AG08396 (cell line): ENCODE measurements around the gene SETD3.

Experiments used
- DNase-seq: peaks from one replicate; pipeline ENCODE4 v3.0.0; 2012; ENCODE audit warnings: low spot score, mixed read lengths

SETD3 gene

DNA sequence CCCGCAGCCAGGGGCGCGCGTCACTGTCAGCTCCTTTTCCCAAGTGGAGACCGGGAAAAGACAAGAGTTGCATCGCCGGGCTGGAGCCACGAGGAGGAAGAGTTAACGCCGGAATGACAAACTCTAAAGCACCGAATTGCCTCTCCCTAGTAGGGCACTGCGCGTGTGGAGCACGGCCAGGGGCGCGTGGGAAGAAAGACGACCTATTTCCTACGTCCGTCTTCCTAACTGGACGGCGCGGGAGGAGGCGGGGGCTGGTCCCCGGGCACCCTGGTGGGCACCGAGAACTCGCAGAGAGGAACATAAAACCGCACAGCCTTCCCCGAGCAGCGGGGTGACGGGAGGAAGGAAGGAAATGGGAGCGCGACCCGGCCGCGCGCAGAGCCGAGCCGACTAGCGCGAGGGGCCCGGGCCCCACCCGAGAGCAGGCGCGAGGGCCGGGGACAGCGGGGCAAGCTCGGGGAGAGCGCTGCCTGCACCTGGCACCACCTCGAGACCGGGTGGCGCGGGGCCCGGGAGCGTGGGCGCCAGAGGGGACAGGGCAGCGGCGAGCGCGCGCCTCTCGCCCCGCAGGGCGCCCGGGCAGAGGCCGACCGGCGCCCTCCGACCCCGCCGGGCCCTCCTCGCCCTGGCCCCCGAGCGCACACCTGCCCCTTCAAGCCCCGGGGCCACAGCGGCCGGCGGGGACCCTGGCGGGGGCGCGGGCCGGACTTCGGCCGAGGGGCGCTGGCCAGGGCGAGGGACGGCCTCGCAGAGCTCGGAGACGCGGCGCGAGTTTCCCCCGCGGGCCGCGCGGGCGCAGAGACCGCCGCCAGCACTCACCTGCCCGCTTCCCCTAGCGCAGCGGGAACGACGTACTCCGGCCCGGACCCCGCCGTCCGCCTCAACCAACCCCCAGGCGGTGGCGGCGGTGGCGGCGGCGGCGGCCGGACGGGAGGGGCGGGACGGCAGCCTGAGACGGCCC is at the start of gene SETD3:
TSS of gene SETD3 (minus strand) at position 954 of the 964 bp plus-strand sequence. CDS start 15,054 bp downstream, outside the sequence.
- peak; percentile 67 for DNase-seq

DNA sequence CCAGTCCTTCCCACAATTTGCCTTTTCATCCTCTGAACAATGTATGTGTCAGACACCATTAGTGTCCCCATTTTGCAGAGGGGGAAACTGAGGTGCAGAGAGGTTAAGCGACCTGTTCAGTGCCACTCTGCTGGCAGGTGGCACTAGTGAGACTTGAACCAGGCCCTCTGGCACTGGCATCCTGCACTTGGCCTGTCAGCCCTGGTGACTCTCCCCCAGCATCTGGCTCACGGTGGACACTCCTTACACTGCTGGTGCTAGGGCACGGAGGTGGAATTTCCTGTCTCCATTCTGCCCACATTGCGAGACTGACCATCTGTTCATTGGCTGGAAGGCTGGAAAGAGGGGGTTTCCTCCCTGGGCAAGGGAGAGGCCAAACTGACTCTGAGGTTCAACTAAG is 49.2 kb upstream of the SETD3 start:
- no peak for DNase-seq

DNA sequence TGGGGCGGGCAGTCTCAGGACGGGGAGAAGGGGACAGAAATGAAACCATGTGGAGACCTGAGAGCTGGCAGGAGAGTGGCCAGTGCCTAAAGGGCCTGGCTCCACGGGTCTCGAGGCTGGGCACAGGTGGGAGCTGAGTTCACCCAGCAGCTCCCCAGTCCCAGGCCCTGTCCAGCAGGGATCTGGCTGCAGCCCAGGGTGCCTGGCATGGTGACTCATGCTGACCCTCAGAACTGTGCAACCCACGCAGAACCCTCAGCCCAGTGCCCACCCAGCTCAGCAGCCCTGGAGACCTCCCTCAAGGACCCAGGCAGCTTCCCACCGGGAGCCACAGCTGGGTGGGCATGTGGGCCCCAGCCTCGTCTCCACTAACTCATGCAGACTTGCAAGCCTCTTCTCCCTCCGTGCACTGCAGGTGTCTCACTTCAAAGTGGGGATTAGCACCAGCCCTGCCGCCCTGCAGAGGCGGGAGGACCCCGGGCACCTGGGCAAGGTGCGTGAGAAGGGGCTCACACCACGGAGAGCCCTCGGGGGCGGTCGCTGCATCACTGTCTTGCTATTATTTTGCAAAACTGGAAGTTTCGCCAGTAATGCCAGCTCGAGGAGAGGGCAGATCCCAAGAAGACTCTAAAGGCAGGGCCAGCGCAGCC is 46.9 kb upstream of the SETD3 start:
- DNase-seq = no peak

DNA sequence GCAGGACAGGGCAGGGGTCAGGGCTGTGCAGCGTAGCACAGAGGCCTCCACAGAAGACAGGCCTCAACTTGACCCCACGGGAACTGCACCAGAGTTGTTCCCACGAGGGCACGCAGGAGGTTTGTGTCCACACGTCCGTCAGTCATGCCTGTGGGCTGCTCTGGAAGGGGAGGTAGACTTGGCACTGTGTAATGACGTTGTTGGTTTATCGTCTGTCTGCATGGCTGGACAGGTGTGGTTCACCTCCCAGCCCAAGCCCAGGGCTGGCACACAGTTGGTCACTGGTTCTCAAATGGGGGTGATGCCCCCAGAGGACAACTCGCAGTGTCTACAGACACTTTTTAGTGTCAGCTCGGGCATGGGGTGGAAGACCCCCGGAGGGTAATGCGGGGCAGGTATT is 46.4 kb upstream of the SETD3 start:
- DNase-seq = no peak

DNA sequence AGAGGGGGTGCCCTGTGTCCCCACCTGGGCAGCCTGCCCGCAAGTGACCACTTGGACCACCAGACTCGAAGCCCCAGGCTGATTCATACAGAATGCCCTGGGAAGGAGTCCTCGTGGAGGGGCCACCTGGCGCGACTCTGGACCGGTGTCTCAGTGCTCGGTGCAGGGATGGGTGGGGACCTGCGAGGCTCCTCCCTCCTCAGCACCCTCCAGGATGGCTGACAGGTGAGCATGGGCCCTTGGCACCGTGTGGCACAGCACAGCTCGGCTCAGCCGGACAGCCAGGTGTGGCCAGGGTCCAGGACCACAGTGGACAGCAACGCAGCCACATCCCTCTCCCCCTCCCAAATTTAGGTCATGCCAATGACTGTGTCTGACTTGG is 45.0 kb upstream of the SETD3 start:
- no peak for DNase-seq

DNA sequence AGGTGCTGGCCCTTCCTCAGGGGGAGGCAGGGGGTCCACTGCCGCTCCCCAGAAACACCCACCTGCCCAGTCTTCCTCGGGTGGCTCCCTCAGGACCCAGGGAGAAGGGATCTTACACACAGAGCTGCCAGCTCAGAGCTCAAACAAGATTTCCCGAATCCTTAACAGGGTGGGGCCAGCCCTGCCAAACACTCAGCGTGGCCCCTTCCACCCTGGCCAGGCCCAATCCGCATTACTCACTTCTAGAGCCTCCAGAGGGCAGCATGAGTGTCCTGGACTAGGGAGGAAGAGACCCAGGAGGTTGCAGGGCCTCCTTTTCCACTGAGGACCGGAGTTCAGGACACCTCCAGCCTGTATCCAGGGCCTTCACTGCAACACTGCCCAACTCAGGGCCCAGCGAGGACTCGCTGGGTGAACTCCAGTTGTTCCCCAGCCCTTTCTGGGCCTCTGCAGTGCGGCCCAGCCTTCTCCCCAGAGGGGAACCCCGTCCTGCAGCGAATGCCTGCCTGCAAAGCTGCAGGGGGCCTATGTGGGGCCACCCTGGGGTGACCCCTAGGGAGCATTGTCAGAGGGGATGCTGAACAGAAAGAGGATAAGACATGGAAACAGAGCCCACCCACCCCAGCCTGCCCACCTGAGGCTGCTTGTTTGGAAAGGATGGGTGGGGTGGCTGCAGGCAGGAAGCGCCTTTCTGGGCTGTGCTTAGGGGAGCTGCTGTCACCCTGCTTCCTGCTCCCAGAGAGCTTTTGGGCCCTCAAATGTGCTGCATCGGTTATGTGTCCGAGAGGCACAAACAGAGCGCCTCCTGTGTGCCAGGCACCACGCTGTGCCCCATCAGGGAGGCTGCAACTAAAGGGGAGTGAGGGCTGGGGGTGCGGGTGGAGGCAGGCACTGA is 44.4 kb upstream of the SETD3 start:
- peak; percentile 60 for DNase-seq

DNA sequence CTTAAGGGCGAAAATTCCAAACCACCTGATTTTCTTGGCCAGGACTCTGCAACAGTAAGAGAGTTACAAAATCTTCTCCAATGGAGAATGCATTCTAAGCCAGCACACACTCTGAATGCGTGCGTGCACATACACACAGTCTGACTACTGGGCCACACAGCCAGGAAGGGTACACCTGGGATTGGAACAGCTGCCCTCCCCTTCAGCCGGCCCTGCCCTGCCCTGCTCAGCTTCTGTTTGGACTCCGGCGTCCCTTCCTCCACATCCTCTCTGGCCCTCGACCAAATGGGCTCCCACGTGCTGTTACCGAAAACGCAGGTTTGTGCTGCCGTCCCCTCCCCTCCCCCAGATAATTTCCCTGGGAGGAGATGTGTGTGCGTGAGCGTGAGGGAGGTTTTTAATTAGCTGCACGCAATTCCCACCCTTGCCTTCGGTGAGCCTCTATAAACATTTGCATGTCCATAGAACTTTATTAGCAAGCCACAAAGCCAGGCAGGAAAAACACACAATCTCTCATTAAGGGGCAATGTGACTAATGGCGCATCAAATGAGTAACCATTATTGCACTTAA is 43.5 kb upstream of the SETD3 start:
- DNase-seq = no peak

DNA sequence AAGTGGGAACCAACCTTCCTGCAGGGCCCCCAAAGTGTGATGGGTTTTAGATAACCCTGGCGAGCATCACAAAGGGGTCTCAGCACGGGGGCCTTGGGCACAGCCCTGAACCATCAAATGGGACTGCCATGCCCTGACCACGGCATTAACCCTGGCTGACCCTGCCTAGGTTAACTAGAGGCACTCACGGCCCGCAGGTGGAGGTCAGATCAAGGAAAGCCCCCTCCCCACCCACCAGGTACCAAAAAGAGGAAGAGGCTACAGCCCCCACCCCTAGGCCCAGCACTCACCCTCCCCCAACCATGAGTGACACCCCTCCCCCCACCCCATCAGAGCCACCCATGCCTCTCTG is 43.0 kb upstream of the SETD3 start:
- DNase-seq = no peak

DNA sequence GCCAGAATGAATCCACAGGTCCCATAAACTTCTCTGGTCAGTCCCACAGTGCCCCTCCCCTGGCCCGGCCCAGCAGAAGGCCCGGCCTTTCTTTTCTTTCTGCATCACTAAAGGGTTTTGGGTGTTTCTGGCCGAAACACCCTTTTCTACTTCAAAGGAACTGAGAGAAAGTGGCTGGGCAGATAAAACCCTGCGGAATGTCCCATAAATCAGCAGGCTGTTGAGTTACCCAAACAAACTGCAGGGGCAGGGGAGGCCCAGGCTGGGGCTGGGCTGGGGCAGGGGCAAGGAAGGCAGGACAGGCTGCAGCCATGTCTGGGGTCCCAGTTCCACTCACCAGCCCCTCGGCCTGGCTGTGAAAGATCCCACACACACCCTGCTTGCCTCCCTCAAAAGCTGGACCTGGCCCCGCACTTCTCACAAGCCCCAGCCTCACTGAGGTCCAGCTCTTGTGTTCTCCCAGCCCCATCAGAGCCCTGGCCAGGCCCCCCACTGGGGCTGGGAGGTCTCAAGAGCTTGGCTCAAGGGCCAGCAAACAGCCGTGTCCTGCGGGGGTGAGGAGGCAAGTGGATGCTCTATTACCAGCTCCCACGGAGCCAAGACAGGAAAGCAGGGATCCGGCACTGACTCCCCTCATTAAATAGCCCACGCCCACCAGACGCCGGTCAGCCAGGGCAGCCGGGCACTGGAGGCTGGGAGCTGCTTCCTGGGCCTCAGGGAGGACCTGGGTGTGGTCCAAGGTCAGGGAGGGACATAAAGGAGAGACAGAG is 42.5 kb upstream of the SETD3 start:
- DNase-seq = no peak

DNA sequence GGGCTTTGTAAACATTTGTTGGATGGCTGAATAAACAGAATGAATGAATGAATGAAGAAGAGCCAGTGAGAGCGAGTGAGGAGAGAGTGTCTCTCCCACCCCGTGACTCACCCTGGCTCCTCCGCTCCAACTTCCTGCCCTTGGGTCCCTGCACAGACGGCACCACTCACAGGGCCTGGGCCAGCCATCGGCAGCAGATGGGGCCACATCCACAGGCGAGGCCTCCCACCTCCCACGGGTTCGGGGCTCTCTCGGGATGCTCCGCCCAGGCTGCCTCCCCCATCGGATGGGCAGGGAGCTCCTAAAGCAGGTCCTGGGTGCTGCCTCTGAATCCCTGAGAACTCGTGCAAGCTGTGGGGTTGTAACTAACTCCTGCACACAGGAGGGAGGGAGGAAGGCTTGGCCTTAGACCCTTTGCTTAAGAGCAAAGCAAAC is 41.8 kb upstream of the SETD3 start:
- peak; percentile 76 for DNase-seq

DNA sequence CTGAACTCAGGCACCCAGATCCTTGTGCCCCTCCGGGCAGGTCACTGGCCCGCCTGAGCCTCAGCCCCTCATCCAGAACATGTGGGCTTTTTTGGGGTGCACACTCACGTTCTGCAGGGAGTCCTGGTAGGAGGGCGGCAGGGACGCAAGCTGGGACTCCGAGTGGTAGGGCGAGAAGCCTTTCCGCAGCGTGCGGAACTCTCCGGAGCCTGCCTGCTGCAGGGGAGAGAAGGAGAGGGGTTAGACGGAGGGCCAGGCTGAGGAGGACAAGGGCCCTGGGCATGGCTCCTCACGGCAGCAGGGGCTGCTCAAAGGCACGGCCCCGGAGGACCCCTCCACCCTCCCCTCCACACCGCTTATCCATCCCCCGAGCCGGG is 41.4 kb upstream of the SETD3 start:
- DNase-seq = no peak

DNA sequence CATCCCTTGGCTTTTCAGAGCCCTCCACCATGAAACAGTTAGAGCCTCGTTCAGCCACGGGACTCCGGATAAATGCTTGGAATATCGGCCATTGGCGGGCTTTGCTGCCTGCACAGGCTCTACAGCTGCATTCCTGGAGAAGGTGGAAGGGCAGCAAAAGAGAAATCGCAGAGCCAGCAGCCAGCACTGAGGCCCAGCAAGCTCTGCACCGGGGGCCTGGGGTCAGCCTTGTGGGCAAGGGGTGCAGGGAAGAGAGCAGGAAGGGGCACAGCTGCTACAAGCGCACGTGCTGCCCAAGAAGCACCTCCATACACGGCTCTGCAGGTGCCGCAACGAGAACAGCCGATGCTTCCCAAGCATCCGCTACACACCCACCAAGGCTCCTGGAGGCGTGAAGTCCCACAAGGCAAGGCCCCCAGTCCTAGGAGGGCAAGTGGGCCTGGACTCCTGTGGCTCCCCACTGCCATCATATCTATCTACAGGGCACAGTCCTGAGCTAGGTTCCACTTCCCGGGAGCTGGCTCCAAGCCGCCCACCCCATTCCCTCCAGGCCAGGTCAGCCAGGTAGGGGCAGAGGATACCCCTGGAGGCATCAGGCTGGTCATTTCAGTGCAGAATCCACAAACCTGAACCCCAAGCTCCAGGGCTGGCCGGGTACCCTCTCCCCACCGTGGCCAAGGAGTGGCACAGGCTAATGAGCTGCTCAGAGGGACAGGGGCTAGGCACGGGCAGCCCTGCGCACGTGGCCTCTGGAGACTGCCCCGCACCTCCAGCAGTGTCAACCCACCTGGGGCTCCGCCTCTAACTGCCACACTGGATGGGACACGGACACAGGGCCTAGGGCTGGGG is 40.7 kb upstream of the SETD3 start:
- DNase-seq = no peak

DNA sequence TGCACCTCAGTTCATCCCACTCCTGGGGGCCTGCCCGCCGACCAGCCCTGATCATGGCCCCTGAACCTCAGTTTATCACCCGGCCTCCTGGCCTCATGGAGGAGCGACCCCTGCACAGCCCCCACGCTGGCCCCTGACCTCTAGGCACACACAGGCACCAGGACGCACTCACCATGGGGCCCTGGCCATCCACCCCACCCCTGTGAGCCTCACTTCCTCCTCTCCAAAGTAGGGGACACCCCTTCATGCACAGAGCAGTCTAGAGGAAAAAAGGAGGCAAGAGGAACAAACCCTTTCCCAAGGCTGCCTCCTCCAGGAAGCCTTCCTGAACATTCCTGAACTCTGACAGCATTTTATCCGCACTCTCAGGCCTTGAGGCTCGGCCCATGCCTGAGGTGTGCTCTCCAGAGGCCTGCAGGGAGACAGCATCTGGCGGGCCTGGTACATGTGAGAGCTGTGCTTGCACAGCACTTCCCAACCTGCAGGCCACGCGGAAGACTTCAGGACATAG is 40.0 kb upstream of the SETD3 start:
- no peak for DNase-seq

DNA sequence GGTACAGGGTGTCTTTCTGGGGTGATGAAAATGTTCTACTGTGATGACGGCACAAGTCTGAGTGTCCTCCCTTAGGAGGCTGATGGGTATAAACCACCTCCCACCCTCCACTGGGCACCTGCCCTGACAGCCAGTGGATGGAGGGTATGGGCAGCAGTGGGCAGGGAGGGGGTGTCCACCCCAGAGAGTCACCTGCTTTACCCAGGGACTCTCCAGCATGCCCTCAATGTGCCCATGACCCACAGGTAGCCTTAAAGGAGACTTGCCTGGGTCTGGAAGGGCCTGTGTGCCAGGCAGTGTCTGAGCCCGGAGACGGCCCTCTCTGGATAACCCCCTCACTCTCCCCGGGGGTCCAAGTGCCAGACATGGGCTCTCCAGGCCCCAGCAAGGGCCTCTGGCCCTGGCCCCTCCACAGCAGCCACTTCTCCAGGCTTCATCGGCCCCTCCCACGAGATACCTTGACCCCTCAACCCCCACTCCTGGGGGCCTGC is 39.3 kb upstream of the SETD3 start:
- DNase-seq = no peak

DNA sequence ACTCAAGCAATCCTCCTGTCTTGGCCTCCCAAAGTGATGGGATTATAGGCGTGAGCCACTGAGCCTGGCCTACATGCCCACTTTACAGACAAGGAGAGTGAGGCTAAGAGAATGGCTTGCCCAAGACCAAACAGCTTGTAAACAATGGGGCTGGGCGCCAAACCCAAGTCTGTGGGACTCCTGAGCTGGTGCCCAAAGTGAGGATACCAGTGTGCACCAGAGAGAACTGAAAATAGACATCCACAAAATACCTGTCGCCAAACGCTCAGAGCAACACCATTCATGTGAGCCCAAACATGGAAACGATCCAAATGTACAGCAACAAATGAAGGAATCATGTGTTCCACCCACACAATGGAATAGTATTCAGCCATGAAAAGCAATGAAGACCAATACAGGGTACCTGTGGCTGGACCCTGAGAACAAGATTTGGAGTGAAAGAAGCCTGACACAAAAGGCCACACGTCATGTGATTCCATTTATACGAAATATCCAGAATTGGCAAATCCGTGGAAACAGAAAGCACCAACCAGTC is 38.8 kb upstream of the SETD3 start:
- no peak for DNase-seq

DNA sequence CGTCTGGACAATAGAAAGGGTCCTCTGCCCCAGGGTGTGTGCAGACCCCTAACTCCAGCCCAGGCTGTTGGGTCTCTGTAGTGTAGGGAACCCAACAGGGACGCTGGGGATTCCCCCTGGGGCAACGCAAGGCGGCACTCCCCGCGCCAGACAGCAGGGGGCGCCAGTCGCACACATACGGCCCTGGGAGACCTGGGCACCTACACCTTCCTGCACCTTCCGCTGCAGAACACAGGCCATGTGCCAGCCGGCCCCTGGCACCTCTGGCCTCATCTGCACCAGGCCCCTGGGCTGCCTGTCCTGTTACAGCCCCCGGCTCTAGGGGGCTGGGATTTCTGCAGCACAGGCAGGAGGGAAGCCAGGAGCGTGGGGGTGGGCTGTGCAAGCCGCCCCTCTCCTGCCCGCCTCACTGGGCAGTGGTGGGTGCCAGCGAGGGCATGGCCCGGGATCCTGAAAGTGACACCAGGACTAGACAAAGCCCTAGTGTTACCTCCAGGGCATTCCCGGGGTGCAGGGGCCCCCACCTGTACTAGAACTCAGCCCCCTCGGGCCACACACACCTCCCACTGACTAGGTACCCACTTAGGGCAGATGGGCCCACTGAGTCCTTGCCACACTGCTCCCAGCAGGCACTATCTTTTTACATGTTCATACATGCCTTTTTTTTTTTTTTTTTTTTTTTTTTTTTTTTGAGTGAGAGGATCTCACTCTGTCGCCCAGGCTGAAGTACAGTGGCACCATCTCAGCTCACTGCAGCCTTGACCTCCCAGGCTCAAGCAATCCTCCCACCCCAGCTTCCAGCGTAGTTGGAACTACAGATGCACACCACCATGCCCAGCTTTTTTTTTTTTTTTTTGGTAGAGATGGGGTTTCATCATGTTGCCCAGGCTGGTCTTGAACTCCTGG is 38.0 kb upstream of the SETD3 start:
- DNase-seq = peak; percentile 82

DNA sequence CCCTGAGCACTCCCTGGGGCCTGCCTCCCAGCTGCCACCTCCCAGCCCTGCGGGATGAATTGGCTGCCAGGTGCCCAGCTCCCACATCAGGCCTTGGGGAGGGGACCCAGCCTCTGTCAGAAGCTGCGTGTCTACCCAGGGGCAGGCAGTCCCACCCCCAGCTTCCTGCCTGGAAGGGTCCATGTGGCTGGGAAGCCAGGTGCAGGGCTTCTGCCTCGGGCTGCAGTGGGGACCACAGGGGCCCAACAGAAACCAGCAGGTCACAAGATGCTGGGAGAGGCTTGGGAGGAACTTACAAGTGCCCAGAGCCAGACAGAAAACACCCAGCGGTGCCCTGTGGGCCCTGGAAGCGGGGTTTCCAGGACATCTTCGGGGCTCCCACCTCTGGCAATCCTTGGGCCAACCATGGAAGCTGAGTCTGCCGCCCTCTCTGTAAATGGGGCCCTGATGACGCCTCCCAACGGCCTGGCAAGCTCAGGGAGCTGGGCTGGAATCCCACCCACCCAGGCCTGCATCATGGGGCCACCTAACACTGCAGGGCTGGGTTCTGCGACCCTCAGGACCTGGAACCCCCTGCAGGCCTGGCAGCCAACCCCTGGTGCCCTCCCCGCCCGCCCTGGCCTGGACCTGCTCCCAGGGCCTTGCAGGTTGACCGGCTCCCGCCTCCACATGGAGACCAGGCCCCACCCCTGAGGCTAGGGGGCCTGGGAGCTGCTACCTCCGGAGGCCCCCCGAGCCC is 37.2 kb upstream of the SETD3 start:
- DNase-seq = no peak
